Panc1 (cell line): ENCODE measurements around the gene DHX34. TPM values are rescaled to one million over a fixed set of nuclear protein-coding genes. Genes with fewer than 3 reads are reported as not detected.

ENCODE experiments used
- ATAC-seq: fragments of 200-7000 bp; cut with Tn5 transposase; 2 replicates; pipeline ENCODE4 v1.9.1; 2020; ENCODE audit warnings: mild to moderate bottlenecking, moderate library complexity
- BruUV-seq: library from RNA; stranded (reverse); fragments of 400-500 nt; replicated peaks from 2 replicates; lab custom pipeline; 2021; lab: Mats Ljungman, UMichigan
- CTCF ChIA-PET: fragments of 300-600 bp; sonication (Branson Sonifier 250); formaldehyde crosslinking; loops from one replicate; lab custom pipeline; 2022; ENCODE audit warnings: antibody characterized with exemption; lab: Charles Lee
- POLR2A ChIA-PET: fragments of 300-600 bp; sonication (Branson Sonifier 250); formaldehyde crosslinking; loops from one replicate; lab custom pipeline; 2022; ENCODE audit warnings: antibody characterized with exemption; lab: Charles Lee
- DNase-seq: peaks from one replicate; pipeline ENCODE4 v3.0.0-alpha.2; 2010; ENCODE audit warnings: low read depth, low spot score
- H3K27ac ChIP-seq: 2 replicates; pipeline ENCODE4 v1.5.1; 2011; ENCODE audit warnings: mild to moderate bottlenecking, low read length, inconsistent platforms
- H3K27me3 ChIP-seq: fragments of 200-500 bp; sonication (Bioruptor generic); 2 replicates; pipeline ENCODE4 v1.6.0; 2014; ENCODE audit warnings: low read length, inconsistent platforms; ENCODE audit not compliant: control insufficient read depth, insufficient read depth
- H3K36me3 ChIP-seq: fragments of 200-500 bp; sonication (Bioruptor generic); 2 replicates; pipeline ENCODE4 v1.5.1; 2014; ENCODE audit warnings: inconsistent platforms, mild to moderate bottlenecking, low read length, moderate library complexity; ENCODE audit not compliant: control insufficient read depth, insufficient read depth
- H3K4me1 ChIP-seq: 2 replicates; pipeline ENCODE4 v1.5.1; 2011; ENCODE audit warnings: inconsistent platforms, mild to moderate bottlenecking, low read length, moderate library complexity; ENCODE audit not compliant: control insufficient read depth, insufficient read depth
- H3K4me3 ChIP-seq, 2 experiments: 2 replicates each; pipeline ENCODE4 v1.5.1; 2011 to 2012; ENCODE audit warnings: low read depth in 2 of 2, low read length in 2 of 2, mild to moderate bottlenecking in 2 of 2, inconsistent platforms in 1 of 2, moderate library complexity in 1 of 2
- H3K9me3 ChIP-seq: fragments of 200-500 bp; sonication (Bioruptor generic); 2 replicates; pipeline ENCODE4 v1.5.1; 2014; ENCODE audit warnings: low read depth, mild to moderate bottlenecking, inconsistent platforms, low read length, moderate library complexity; ENCODE audit not compliant: control insufficient read depth, insufficient read depth
- CTCF ChIP-seq: fragments of 450-650 bp; IDR thresholded peaks from 2 replicates; pipeline ENCODE4 v1.5.1; 2017; ENCODE audit warnings: mild to moderate bottlenecking
- POLR2AphosphoS5 ChIP-seq: IDR thresholded peaks from 2 replicates; pipeline ENCODE4 v1.6.1; 2012; ENCODE audit warnings: mild to moderate bottlenecking, low read depth, low read length, moderate library complexity
- REST ChIP-seq, 2 experiments: IDR thresholded peaks; 2 replicates each; pipeline ENCODE4 v1.6.1; 2011 to 2012; ENCODE audit warnings: low read depth in 2 of 2, control low read depth in 1 of 2, low read length in 1 of 2, mild to moderate bottlenecking in 1 of 2, moderate library complexity in 1 of 2; ENCODE audit not compliant: insufficient read depth in 1 of 2
- SIN3A ChIP-seq: IDR thresholded peaks from 2 replicates; pipeline ENCODE4 v1.6.1; 2012; ENCODE audit warnings: low read depth, mild to moderate bottlenecking, low read length, moderate library complexity, borderline replicate concordance; ENCODE audit not compliant: insufficient read depth
- TCF7L2 ChIP-seq: IDR thresholded peaks from 2 replicates; pipeline ENCODE4 v1.6.1; 2011; ENCODE audit warnings: mild to moderate bottlenecking, low read depth, low read length, inconsistent platforms
- in situ Hi-C: cut with HindIII; loops from 2 replicates; pipeline ENCODE4 v1.10.0; 2016; ENCODE audit warnings: low sequenced_read_pairs, low pct_unique_long_range_greater_than_20kb
- intact Hi-C: fragments of 100-400 bp; cut with micrococcal nuclease; formaldehyde crosslinking; loops from one replicate; pipeline ENCODE4 v1.10.0; 2022; ENCODE audit not compliant: unreplicated experiment
- total RNA-seq: library from RNA; stranded (reverse); gene quantifications from one replicate; pipeline ENCODE4 v1.2.1, GENCODE V29; 2021; ENCODE audit not compliant: unreplicated experiment

DHX34 gene
- total RNA-seq, 1 experiment from 2014 or later: 29.2 TPM

GRCh38 chr19:47402504-47402903, 53.4 kb downstream of the DHX34 start:
- in situ Hi-C loops: no loop called here
- DNase-seq: no peak

GRCh38 chr19:47404334-47405196, 55.5 kb downstream of the DHX34 start:
- H3K4me1 ChIP-seq: no peaks in the 10 kb centered on the region
- no peak overlapping the region for H3K4me3 ChIP-seq
- H3K27me3 ChIP-seq: no peaks in the 10 kb centered on the region
- H3K36me3 ChIP-seq: no peaks in the 10 kb centered on the region
- in situ Hi-C loops (no loop called here), intact Hi-C loops (no loop called here)
- no peak for ATAC-seq
- no peak overlapping the region for H3K27ac ChIP-seq
- POLR2A ChIA-PET: no interaction called here
- DNase-seq: no peak
- BruUV-seq: no TSS peak
- H3K9me3 ChIP-seq: no peaks in the 10 kb centered on the region
- CTCF ChIA-PET: no interaction called here
- TF ChIP-seq TCF7L2 (no peak), REST (IDR thresholded peaks at IDR 0.05; ENCODE audit: insufficient read depth in 1 of 2, low read depth in 2 of 2, low read length in 1 of 2) (no peak), POLR2AphosphoS5 (no peak), SIN3A (no peak)

More at GRCh38 chr19:47402504-47402903, 53.4 kb downstream of the DHX34 start:
- ChIA-PET CTCF (no interaction called here), POLR2A (interaction anchor here (0.6 kb wide), 1 partner anchor 36 kb away, joined by 3 read pairs; no protein-coding TSS in a partner anchor)
- TF ChIP-seq TCF7L2: no peak
- no peak for TF ChIP-seq POLR2AphosphoS5
- no peak for TF ChIP-seq REST (IDR thresholded peaks at IDR 0.05; ENCODE audit: insufficient read depth in 1 of 2, low read depth in 2 of 2, low read length in 1 of 2)
- no peak for TF ChIP-seq SIN3A
- no peak for TF ChIP-seq CTCF
- Histone ChIP-seq H3K27ac (no peak overlapping the region), H3K27me3 (no peaks in the 10 kb centered on the region), H3K36me3 (no peaks in the 10 kb centered on the region), H3K9me3 (no peaks in the 10 kb centered on the region), H3K4me3 (no peak overlapping the region), H3K4me1 (no peaks in the 10 kb centered on the region)
- intact Hi-C loops: no loop called here
- BruUV-seq: no TSS peak
- no peak for ATAC-seq
